ENCODE results near the gene SST.

SST gene

DNA sequence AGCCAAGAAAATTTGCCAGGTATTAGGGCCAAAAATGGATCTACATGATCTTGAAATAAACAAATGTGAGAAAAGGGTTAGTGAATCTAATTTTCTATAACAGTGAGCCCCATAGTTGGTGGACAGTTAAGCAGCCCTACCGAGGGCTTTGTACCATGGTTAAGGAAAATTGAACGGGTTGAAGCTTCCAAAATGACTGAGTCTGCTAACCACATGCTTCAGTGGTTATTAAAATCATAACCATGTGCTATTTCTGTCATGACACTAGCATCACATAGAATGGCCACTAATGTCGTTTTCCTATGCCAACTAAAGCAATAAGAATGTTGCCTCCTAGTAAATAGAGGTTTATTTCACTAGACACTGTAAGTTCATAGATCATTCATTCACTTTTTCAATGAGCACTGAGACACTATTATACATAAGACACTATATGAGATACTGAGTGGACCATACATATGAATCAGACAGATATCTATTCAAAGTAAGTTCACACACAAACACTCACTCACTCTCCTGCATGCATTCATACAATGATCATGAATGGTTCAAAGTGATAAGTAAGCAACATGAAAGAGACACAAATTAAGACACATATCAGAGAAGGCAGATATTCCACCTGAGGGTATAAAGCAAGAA, 4.3 kb downstream of the SST start:
- H3K9ac ChIP-seq (ENCODE audit: low read length), result no peak overlapping the region
- peaks cover 30% of the 10 kb centered on the region for H3K4me1 ChIP-seq (ENCODE audit: low read length)
- H4K20me1 ChIP-seq (ENCODE audit: insufficient read depth, low read length), result no peaks in the 10 kb centered on the region
- H3K27me3 ChIP-seq (ENCODE audit: low read depth, low read length), result peaks cover 45% of the 10 kb centered on the region
- H3K4me3 ChIP-seq (ENCODE audit: low read length), result no peak overlapping the region
- no peaks in the 10 kb centered on the region for H3K79me2 ChIP-seq (ENCODE audit: low read length)
- TF ChIP-seq, protein P1, sequence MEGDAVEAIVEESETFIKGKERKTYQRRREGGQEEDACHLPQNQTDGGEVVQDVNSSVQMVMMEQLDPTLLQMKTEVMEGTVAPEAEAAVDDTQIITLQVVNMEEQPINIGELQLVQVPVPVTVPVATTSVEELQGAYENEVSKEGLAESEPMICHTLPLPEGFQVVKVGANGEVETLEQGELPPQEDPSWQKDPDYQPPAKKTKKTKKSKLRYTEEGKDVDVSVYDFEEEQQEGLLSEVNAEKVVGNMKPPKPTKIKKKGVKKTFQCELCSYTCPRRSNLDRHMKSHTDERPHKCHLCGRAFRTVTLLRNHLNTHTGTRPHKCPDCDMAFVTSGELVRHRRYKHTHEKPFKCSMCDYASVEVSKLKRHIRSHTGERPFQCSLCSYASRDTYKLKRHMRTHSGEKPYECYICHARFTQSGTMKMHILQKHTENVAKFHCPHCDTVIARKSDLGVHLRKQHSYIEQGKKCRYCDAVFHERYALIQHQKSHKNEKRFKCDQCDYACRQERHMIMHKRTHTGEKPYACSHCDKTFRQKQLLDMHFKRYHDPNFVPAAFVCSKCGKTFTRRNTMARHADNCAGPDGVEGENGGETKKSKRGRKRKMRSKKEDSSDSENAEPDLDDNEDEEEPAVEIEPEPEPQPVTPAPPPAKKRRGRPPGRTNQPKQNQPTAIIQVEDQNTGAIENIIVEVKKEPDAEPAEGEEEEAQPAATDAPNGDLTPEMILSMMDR (IDR thresholded peaks at IDR 0.05; ENCODE audit: low read depth, low read length), result no peak
- TF ChIP-seq EZH2phosphoT487 (IDR thresholded peaks at IDR 0.05; ENCODE audit: low read depth), result no peak
- H3K4me2 ChIP-seq (ENCODE audit: low read length), result 0 out of 2 replicates have a peak overlapping the region, but pooled peaks have one; percentile 3
- H3K36me3 ChIP-seq (replicated peaks; ENCODE audit: low read depth, low read length), result no peaks in the 10 kb centered on the region
- H3K27ac ChIP-seq (ENCODE audit: low read length), result no peak overlapping the region
- H2AFZ ChIP-seq (ENCODE audit: low read depth, low read length), result no peak overlapping the region
- H3K9me3 ChIP-seq (ENCODE audit: insufficient read depth, low read length), result peaks cover 7% of the 10 kb centered on the region; the same call in 1 of the 2 replicates

DNA sequence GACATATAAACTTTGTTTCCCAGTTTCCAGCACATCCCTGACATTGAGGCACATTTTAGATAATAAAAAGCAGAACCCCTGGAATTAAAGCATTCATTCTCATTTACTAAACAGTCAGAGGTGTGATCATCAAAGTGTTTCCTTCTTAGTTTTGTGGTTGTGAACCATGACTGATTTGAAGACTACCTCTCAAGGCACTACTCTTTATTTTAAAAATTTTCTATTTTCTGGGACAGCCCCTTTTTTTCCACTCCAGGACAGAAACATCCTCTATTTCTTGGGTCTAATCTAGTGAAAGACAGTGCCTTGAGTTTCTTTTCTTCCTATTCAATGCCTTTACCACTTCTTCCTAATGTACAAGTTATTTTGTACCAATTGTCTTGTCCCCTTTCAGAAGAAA, 5.2 kb downstream of the SST start:
- Histone ChIP-seq H3K79me2 (ENCODE audit: low read length) (no peaks in the 10 kb centered on the region), H2AFZ (ENCODE audit: low read depth, low read length) (no peak overlapping the region)

DNA sequence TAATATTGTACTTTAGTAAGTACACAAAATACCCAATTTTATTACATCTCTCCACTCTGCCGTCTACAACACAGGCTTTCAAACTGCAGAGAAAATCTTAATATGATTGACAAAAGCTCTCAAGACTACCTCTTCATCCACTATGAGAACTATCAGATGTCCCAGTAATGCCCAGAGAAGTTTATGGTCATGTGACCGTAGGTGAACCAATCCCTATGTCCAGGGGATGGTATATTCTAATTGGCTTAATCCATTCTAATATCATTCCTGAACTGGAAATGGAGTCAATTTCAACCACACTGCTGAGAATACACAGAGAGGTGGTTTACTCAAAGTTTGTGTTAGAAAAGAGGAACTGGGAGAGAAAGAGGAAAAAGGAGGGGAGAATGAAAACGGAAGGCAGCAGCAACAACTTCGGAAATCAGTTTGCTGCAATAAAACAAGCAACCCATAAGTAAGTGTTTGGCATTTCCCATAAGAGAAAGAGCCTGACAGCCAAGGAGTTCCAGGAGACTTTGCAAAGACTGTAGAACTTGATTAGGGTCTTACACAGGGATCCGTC, 7.3 kb downstream of the SST start:
- TF ChIP-seq, protein P1 (IDR thresholded peaks at IDR 0.05; ENCODE audit: low read depth, low read length), result no peak
- peak overlapping the region; percentile 16; the same call in 1 of the 2 replicates for H3K4me2 ChIP-seq (ENCODE audit: low read length)
- no peak overlapping the region for H3K9ac ChIP-seq (ENCODE audit: low read length)
- no peaks in the 10 kb centered on the region for H3K79me2 ChIP-seq (ENCODE audit: low read length)
- no peak overlapping the region for H3K27ac ChIP-seq (ENCODE audit: low read length)
- H4K20me1 ChIP-seq (ENCODE audit: insufficient read depth, low read length), result no peaks in the 10 kb centered on the region
- peaks cover 30% of the 10 kb centered on the region for H3K4me1 ChIP-seq (ENCODE audit: low read length)
- H3K9me3 ChIP-seq (ENCODE audit: insufficient read depth, low read length), result peaks cover 7% of the 10 kb centered on the region; the same call in 1 of the 2 replicates
- H3K4me3 ChIP-seq (ENCODE audit: low read length), result no peak overlapping the region
- H2AFZ ChIP-seq (ENCODE audit: low read depth, low read length), result no peak overlapping the region
- peaks cover 38% of the 10 kb centered on the region for H3K27me3 ChIP-seq (ENCODE audit: low read depth, low read length)
- H3K36me3 ChIP-seq (replicated peaks; ENCODE audit: low read depth, low read length), result no peaks in the 10 kb centered on the region

More for the DNA sequence above, 5.2 kb downstream of the SST start:
- Histone ChIP-seq H3K4me3 (ENCODE audit: low read length) (no peak overlapping the region), H3K9me3 (ENCODE audit: insufficient read depth, low read length) (peaks cover 7% of the 10 kb centered on the region; the same call in 1 of the 2 replicates), H4K20me1 (ENCODE audit: insufficient read depth, low read length) (no peaks in the 10 kb centered on the region), H3K27me3 (ENCODE audit: low read depth, low read length) (peaks cover 40% of the 10 kb centered on the region), H3K9ac (ENCODE audit: low read length) (no peak overlapping the region), H3K36me3 (replicated peaks; ENCODE audit: low read depth, low read length) (no peaks in the 10 kb centered on the region), H3K27ac (ENCODE audit: low read length) (no peak overlapping the region), H3K4me2 (ENCODE audit: low read length) (peak overlapping the region; percentile 31), H3K4me1 (ENCODE audit: low read length) (peaks cover 30% of the 10 kb centered on the region)
- TF ChIP-seq, protein P1 (IDR thresholded peaks at IDR 0.05; ENCODE audit: low read depth, low read length), result no peak
- no peak for TF ChIP-seq EZH2phosphoT487 (IDR thresholded peaks at IDR 0.05; ENCODE audit: low read depth)

DNA sequence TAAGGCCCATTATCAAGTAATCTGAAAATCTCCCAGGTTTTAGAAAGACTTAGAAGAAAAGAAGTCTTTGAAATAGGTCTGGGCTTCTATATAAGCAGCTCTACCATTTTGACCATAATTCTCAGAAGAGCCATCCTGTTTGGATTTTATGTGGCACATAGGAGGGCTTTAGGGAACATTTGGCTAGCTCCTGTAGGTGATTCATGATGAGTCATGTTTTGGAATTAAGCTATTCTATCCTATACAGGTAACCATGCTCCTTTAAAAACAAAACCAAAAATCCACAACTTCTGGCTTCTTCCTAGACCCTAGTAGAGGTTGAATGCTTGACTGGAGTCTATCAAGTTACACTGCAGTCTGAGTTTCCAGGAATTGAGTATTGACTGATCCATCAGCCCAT, 8.9 kb downstream of the SST start:
- H3K9ac ChIP-seq (ENCODE audit: low read length), result no peak overlapping the region
- no peak overlapping the region for H3K4me2 ChIP-seq (ENCODE audit: low read length)
- no peaks in the 10 kb centered on the region for H4K20me1 ChIP-seq (ENCODE audit: insufficient read depth, low read length)
- H3K27ac ChIP-seq (ENCODE audit: low read length), result no peak overlapping the region
- peaks cover 30% of the 10 kb centered on the region for H3K4me1 ChIP-seq (ENCODE audit: low read length)
- H3K79me2 ChIP-seq (ENCODE audit: low read length), result no peaks in the 10 kb centered on the region
- no peak overlapping the region for H3K4me3 ChIP-seq (ENCODE audit: low read length)
- H3K27me3 ChIP-seq (ENCODE audit: low read depth, low read length), result peaks cover 29% of the 10 kb centered on the region
- peaks cover 7% of the 10 kb centered on the region; the same call in 1 of the 2 replicates for H3K9me3 ChIP-seq (ENCODE audit: insufficient read depth, low read length)
- H2AFZ ChIP-seq (ENCODE audit: low read depth, low read length), result no peak overlapping the region
- no peaks in the 10 kb centered on the region for H3K36me3 ChIP-seq (replicated peaks; ENCODE audit: low read depth, low read length)
- TF ChIP-seq, protein P1 (IDR thresholded peaks at IDR 0.05; ENCODE audit: low read depth, low read length), result no peak
- no peak for TF ChIP-seq EZH2phosphoT487 (IDR thresholded peaks at IDR 0.05; ENCODE audit: low read depth)
